Omental fat pad (tissue), 4 donors: Measurements from ENCODE around the gene CCAR1. TPM values are rescaled to one million over a fixed set of nuclear protein-coding genes. Genes with fewer than 3 reads are reported as not detected.
"Not testable (repeated sequence)": the region's sequence is repeated elsewhere in the genome, so short reads cannot be mapped to it uniquely, and the experiment has no call there.

ENCODE experiments used
- ATAC-seq: fragments of 150-250 bp; one replicate; pipeline ENCODE4 v1.9.1; 2016; ENCODE audit warnings: mild to moderate bottlenecking, moderate library complexity; ENCODE audit not compliant: low FRiP score
- DNase-seq: peaks from one replicate; pipeline ENCODE4 v3.0.0-alpha.2; 2019; ENCODE audit warnings: low spot score
- total RNA-seq, 4 donors: library from RNA; depleted of rRNA; stranded (reverse); fragments of >200 nt; gene quantifications; one replicate each; pipeline ENCODE4 v1.1.0, GENCODE V29; 2016
- TF ChIP-seq, protein P1 (sequence below), 3 donors: fragments of 450-650 bp; IDR thresholded peaks; one replicate each; pipeline ENCODE4 v1.5.1; 2016 to 2017; ENCODE audit warnings: antibody characterized with exemption in 3 of 3, mild to moderate bottlenecking in 3 of 3, moderate library complexity in 2 of 3

The CCAR1 gene
- total RNA-seq, 4 donors from 2014 or later = 46.1 to 64.8 (median 53.1) TPM

GRCh38 chr10:68717435-68717834 lies 3.6 kb upstream of the CCAR1 start:
- DNase-seq (no peak), ATAC-seq (no peak)
- TF ChIP-seq, protein P1, sequence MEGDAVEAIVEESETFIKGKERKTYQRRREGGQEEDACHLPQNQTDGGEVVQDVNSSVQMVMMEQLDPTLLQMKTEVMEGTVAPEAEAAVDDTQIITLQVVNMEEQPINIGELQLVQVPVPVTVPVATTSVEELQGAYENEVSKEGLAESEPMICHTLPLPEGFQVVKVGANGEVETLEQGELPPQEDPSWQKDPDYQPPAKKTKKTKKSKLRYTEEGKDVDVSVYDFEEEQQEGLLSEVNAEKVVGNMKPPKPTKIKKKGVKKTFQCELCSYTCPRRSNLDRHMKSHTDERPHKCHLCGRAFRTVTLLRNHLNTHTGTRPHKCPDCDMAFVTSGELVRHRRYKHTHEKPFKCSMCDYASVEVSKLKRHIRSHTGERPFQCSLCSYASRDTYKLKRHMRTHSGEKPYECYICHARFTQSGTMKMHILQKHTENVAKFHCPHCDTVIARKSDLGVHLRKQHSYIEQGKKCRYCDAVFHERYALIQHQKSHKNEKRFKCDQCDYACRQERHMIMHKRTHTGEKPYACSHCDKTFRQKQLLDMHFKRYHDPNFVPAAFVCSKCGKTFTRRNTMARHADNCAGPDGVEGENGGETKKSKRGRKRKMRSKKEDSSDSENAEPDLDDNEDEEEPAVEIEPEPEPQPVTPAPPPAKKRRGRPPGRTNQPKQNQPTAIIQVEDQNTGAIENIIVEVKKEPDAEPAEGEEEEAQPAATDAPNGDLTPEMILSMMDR (IDR thresholded peaks at IDR 0.05) = no peak

DNA sequence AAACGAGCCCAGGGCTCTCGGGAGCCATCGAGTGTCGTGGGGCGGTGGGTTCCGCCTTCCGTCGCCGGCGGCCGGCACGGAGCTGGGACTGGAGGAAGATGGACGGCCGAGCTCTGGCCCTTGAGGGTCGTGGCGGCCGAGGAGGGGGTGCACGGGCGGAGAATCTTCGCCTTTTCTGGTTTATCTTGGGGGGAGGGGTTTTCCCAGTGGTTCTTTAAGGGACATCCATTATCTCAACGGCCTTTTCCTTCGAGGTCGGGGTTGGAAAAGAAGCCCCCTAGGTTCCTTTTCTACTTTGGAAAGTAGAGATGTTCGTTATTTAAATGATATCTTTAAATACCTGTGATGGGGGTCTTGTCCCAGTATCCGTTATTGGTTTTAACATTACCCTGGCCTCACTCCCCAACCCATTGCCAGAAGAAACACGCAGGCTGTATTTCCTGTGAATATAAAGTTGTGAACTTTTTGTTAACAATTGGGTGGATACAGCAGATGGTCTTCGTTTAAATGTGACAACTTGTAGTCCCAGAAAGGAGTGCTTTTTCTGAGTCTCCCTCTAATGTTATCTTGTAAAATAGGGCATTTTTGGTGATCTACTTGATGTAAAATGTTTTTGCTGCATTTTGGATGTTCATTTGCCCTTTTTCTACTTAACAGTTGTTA lies 765 bp downstream of the CCAR1 start:
- DNase-seq = no peak
- no peak for ATAC-seq
- TF ChIP-seq, protein P1 (IDR thresholded peaks at IDR 0.05) = no peak

- no peak for DNase-seq
- TF ChIP-seq, protein P1 (IDR thresholded peaks at IDR 0.05) = no peak
- no peak for ATAC-seq
Measured at GRCh38 chr10:68725016-68725415, 4.0 kb downstream of the CCAR1 start.

GRCh38 chr10:68727146-68727545 lies 6.1 kb downstream of the CCAR1 start:
- TF ChIP-seq, protein P1 (IDR thresholded peaks at IDR 0.05) = no peak
- no peak for DNase-seq
- ATAC-seq = no peak

DNA sequence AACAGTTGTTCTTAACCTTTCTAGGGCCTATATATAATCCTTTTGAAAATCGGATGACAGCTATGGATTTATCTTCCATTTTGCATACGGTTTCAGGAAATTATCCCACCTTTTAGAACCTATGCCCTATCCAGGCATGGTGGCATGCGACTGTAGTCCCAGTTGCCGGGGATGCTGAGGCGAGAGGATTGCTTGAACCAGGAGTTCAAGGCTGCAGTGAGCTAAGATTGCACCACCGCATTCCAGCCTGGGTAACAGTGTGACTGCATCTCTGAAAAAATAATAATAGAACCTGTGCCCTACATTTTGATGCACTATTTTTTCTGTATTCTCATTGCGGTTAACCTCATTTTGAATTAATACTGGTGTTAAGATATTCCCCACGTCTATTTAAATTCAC lies 11.6 kb downstream of the CCAR1 start:
- no peak for ATAC-seq
- TF ChIP-seq, protein P1 (IDR thresholded peaks at IDR 0.05) = no peak
- DNase-seq = no peak

DNA sequence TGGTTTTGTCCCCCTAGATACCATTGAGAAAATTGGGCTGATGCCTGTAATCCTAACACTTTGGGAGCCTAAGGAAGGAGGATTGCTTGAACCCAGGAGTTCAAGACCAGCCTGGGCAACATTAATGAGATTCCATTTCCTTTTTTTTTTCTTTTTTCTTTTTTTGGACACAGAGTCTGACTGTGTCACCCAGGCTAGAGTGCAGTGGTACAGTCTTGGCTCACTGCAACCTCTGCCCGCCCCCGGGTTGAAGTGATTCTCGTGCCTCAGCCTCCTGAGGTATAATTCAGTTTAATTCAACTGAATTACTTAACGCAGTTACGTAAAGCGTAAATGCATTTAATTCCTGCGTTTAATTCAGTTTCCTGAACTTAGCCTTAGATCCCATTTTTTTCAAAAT lies 13.3 kb downstream of the CCAR1 start:
- DNase-seq = no peak
- TF ChIP-seq, protein P1 (IDR thresholded peaks at IDR 0.05) = no peak
- no peak for ATAC-seq

GRCh38 chr10:68735119-68735518 lies 14.1 kb downstream of the CCAR1 start:
- DNase-seq (no peak), ATAC-seq (no peak)

GRCh38 chr10:68735739-68736138 lies 14.7 kb downstream of the CCAR1 start:
- not testable (repeated sequence) for ATAC-seq, DNase-seq

More at GRCh38 chr10:68735119-68735518, 14.1 kb downstream of the CCAR1 start:
- TF ChIP-seq, protein P1 (IDR thresholded peaks at IDR 0.05) = no peak

DNA sequence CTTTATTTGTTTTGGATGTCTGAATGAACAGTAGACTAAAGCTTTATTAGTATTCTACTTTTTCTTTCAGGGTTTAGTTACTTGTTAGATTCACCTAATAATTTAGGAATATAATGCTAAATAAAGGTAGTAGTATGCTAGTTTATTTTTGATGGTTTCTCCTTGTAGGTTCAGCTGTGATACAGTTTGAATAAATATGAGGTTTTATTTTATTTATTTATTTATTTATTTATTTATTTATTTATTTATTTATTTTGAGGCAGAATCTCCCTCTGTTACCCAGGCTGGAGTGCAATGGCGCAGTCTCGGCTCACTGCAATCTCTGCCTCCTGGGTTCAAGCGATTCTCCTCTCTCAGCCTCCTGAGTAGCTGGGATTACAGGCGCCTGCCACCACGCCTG lies 19.6 kb downstream of the CCAR1 start:
- DNase-seq, ATAC-seq: not testable (repeated sequence)
